A673 (cell line): Measurements from ENCODE around the gene KIF17. TPM values are rescaled to one million over a fixed set of nuclear protein-coding genes. Genes with fewer than 3 reads are reported as not detected.

Experiments used
- BruUV-seq: library from RNA; stranded (reverse); fragments of 400-500 nt; replicated peaks from 2 replicates; lab custom pipeline; 2021; lab: Mats Ljungman, UMichigan
- CTCF ChIA-PET: fragments of 300-600 bp; sonication (Branson Sonifier 250); formaldehyde crosslinking; loops from one replicate; lab custom pipeline; 2022; ENCODE audit warnings: antibody characterized with exemption; lab: Charles Lee
- POLR2A ChIA-PET: fragments of 300-600 bp; sonication (Branson Sonifier 250); formaldehyde crosslinking; loops from one replicate; lab custom pipeline; 2022; ENCODE audit warnings: antibody characterized with exemption; ENCODE audit not compliant: low non-redundant PET; lab: Charles Lee
- DNase-seq: peaks from one replicate; pipeline ENCODE4 v3.0.0-alpha.2; 2015; ENCODE audit warnings: low spot score
- H3K27ac ChIP-seq: fragments of 200-600 bp; sonication (generic); 2 replicates; pipeline ENCODE4 v1.5.1; 2016; ENCODE audit warnings: mixed run types, low read depth, mild to moderate bottlenecking, mixed read lengths, antibody characterized with exemption, low read length; ENCODE audit not compliant: poor library complexity, severe bottlenecking
- H3K27me3 ChIP-seq: fragments of 200-600 bp; sonication (generic); replicated peaks from 2 replicates; pipeline ENCODE4 v1.6.1; 2017; ENCODE audit warnings: mixed run types, low read depth, mild to moderate bottlenecking, mixed read lengths, antibody characterized with exemption, low read length; ENCODE audit not compliant: insufficient read depth, poor library complexity
- H3K36me3 ChIP-seq: fragments of 200-600 bp; sonication (generic); 2 replicates; pipeline ENCODE4 v1.6.1; 2016; ENCODE audit warnings: mixed run types, mild to moderate bottlenecking, mixed read lengths, antibody characterized with exemption, low read length; ENCODE audit not compliant: insufficient read depth, poor library complexity, severe bottlenecking
- H3K4me1 ChIP-seq: fragments of 200-600 bp; sonication (generic); 2 replicates; pipeline ENCODE4 v1.6.1; 2017; ENCODE audit warnings: mixed run types, mild to moderate bottlenecking, mixed read lengths, antibody characterized with exemption, low read length; ENCODE audit not compliant: insufficient read depth, poor library complexity, severe bottlenecking
- H3K4me3 ChIP-seq: fragments of 200-600 bp; sonication (generic); 2 replicates; pipeline ENCODE4 v1.5.1; 2016; ENCODE audit warnings: low read depth, mixed run types, mild to moderate bottlenecking, mixed read lengths, low read length; ENCODE audit not compliant: poor library complexity, severe bottlenecking
- H3K9me3 ChIP-seq: fragments of 200-600 bp; sonication (generic); 2 replicates; pipeline ENCODE4 v1.6.1; 2016; ENCODE audit warnings: mixed run types, low read depth, mild to moderate bottlenecking, mixed read lengths, antibody characterized with exemption, low read length; ENCODE audit not compliant: poor library complexity, severe bottlenecking
- EZH2 ChIP-seq: fragments of 200-600 bp; sonication (generic); IDR thresholded peaks from 2 replicates; pipeline ENCODE4 v1.6.1; 2017; ENCODE audit warnings: borderline replicate concordance, low read depth, mild to moderate bottlenecking, mixed read lengths, antibody characterized with exemption, low read length; ENCODE audit not compliant: poor library complexity, severe bottlenecking
- intact Hi-C: fragments of 100-400 bp; cut with micrococcal nuclease; formaldehyde crosslinking; loops from one replicate; pipeline ENCODE4 v1.10.0; 2022; ENCODE audit not compliant: unreplicated experiment
- total RNA-seq: library from RNA; stranded (reverse); gene quantifications from 2 replicates; pipeline ENCODE4 v1.2.3, GENCODE V29; 2021
- TF ChIP-seq, protein P1 (sequence below): fragments of 300-800, 200-600 bp; sonication (generic); conservative IDR thresholded peaks from 2 replicates; pipeline ENCODE4 v1.5.1; 2017; ENCODE audit warnings: low read depth, mild to moderate bottlenecking, antibody characterized with exemption, low read length, moderate library complexity, mixed read lengths

Gene KIF17
- total RNA-seq, 1 experiment from 2014 or later, result 0.71 TPM

DNA sequence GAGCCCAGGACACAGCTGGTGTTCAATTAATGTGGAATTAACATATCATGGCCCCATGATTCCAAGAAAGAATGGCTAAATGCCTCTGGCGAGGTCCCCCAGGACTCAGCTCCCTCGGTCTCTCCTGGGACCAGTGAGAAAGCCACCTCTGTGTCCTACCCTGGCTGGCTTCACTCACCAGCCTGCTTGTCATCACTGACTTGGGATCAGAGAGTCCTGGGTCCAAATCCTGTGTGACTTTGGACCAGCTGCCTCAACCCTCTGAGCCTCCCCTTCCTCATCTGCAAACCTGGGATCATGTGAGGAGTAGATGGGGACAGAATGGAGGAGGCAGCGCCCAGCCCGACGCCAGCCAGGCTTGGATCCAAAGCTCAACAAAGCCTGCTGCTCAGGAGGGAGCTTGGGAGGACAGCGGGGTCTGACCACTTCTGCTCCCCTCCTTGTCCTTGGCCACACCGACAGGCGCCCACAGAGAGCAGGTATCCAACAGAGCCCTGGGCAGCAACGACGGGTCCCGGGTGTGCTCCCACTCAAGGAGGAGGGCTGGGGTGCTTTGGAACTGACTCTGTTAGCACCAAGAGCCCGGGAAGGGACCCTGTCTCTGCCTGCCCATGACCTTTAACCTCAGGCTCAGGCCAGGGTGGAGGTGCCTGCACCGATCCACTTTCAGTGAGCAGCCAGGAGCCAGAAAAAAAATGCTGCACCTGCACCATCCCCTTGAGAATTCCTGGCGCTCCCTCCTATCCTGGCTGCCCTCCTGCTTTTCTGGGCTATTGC lies 11.5 kb upstream of the KIF17 start:
- Histone ChIP-seq H3K27ac (no peak overlapping the region), H3K36me3 (no peaks in the 10 kb centered on the region), H3K4me1 (peaks cover 12% of the 10 kb centered on the region), H3K4me3 (no peak overlapping the region), H3K27me3 (peaks cover 5% of the 10 kb centered on the region), H3K9me3 (no peaks in the 10 kb centered on the region)
- BruUV-seq, result no TSS peak
- no peak for DNase-seq
- no peak for TF ChIP-seq EZH2
- TF ChIP-seq, protein P1, sequence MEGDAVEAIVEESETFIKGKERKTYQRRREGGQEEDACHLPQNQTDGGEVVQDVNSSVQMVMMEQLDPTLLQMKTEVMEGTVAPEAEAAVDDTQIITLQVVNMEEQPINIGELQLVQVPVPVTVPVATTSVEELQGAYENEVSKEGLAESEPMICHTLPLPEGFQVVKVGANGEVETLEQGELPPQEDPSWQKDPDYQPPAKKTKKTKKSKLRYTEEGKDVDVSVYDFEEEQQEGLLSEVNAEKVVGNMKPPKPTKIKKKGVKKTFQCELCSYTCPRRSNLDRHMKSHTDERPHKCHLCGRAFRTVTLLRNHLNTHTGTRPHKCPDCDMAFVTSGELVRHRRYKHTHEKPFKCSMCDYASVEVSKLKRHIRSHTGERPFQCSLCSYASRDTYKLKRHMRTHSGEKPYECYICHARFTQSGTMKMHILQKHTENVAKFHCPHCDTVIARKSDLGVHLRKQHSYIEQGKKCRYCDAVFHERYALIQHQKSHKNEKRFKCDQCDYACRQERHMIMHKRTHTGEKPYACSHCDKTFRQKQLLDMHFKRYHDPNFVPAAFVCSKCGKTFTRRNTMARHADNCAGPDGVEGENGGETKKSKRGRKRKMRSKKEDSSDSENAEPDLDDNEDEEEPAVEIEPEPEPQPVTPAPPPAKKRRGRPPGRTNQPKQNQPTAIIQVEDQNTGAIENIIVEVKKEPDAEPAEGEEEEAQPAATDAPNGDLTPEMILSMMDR, result no peak
- ChIA-PET CTCF (no interaction called here), POLR2A (no interaction called here)
- intact Hi-C loops, result no loop called here

DNA sequence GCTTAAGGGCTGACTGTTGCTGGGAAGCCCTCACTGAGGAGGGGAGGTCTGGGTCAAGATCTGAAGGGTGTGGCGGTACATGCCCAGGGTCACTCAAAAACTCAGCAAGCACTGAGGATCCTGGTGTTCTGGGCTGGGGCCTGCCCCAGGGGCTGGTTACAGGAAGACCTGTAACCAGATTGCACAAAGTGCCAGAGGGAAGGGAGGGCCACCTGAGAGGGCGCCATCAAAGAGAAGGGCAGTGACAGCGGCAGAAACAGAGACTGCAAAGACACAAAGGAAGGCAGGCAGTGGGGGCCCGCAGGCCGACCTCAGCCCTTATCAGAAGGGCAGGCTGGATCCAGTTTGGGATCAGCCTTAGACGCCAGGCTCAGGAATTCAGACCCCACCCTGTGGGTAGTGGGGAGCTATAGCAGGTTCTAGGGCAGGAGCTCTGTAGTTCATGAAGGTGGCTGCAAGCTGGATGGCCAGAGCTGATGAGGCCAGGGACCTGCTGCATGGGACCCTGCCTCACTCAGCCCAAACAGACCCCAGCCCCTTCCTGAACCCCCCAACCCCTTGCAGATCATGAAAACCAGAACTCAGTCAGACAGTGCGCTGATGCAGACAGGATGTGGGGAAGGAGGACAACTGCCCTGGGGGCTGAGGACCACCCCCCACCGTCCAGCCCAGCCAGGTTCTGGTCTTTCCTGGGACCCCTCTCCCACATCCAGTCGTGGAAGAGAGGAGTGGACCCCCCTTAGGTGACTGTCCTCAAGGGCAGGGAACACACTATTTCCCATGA lies 10.8 kb upstream of the KIF17 start:
- Histone ChIP-seq H3K4me1 (peaks cover 12% of the 10 kb centered on the region), H3K4me3 (no peak overlapping the region), H3K27ac (no peak overlapping the region), H3K27me3 (peaks cover 5% of the 10 kb centered on the region), H3K9me3 (no peaks in the 10 kb centered on the region), H3K36me3 (no peaks in the 10 kb centered on the region)
- no peak for DNase-seq
- BruUV-seq, result no TSS peak
- intact Hi-C loops, result no loop called here
- CTCF ChIA-PET, result interaction anchor here (1.1 kb wide), 1 partner anchor 32 kb away, joined by 3 read pairs; no protein-coding TSS in a partner anchor
- POLR2A ChIA-PET, result no interaction called here
- no peak for TF ChIP-seq EZH2
- TF ChIP-seq, protein P1, result no peak

DNA sequence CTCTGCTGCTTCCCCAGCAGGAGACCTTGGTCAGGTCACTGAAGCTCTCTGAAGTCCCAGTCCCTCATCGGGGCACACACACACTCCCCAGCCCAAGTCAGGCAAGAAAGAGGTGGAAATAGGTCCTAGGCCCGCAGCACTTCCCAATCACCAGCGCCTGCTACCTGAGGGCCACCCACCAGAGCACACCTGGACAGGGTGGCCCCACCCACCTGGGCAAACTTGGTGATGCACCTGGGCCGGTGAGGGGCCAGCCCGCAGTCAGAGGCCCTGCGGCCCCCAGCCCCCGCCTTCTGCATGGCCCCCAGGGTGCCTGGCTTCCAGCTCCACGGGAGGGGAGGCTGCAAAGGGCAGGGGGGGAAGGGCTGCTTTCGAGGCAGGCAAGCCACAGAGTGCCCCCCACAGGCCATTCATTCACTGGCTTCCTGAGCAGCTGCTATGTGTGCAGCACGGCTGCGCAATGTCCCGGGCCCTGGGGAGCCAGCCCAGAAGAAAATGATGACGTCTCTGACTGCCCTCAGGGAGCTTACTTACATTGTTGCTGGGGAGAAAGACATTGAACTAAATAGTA lies 10.0 kb upstream of the KIF17 start:
- ChIA-PET POLR2A (no interaction called here), CTCF (interaction anchor here (1.1 kb wide), 1 partner anchor 31 kb away, joined by 3 read pairs; no protein-coding TSS in a partner anchor)
- Histone ChIP-seq H3K27me3 (peaks cover 5% of the 10 kb centered on the region), H3K9me3 (no peaks in the 10 kb centered on the region), H3K4me1 (peaks cover 10% of the 10 kb centered on the region), H3K4me3 (no peak overlapping the region), H3K36me3 (no peaks in the 10 kb centered on the region), H3K27ac (no peak overlapping the region)
- no TSS peak for BruUV-seq
- intact Hi-C loops, result no loop called here
- TF ChIP-seq, protein P1, result peak; percentile 40
- no peak for TF ChIP-seq EZH2
- DNase-seq, result peak; percentile 60
